ENCODE measurements around the gene SLC25A34. TPM values are rescaled to one million over a fixed set of nuclear protein-coding genes. Genes with fewer than 3 reads are reported as not detected.

SLC25A34 gene
- 1 to 10 TPM in 2 of 3 donors, under 1 TPM in 1; 0.73 to 1.8 (median 1.6) TPM for total RNA-seq
- 0.59 TPM for total RNA-seq (2013)

DNA sequence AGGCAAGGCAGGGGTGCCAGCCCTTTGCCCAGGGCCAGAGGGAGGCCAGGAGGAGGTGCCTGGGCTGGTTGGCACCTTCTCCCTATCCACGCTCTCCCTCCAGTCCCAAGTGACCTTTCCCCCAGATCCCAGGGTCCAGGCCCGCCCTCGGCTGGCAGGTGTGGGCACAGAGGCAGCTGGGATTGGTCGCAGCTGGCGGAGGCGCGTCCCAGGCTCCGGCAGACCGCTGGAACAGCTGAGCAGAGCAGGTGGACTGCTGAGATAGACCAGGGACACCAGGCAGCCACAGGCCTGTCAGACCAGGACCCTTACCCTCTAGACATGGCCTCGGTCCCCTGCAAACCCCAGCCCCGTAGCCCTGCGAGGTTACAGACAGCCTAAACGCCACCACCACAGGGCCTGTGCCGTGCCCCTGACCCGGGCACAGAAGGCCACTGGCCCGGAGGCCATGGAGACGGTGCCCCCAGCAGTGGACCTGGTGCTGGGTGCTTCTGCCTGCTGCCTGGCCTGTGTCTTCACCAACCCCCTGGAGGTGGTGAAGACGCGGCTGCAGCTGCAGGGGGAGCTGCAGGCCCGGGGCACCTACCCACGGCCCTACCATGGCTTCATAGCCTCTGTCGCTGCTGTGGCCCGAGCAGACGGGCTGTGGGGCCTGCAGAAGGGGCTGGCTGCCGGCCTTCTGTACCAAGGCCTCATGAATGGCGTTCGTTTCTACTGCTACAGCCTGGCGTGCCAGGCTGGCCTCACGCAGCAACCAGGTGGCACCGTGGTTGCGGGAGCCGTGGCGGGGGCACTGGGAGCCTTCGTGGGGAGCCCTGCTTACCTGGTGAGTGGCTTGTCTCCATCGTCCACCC is at the start of gene SLC25A34:
TSS of gene SLC25A34 (plus strand) at position 221 of the 854 bp plus-strand sequence. CDS start at position 449, 228 bp downstream.
- H3K27ac ChIP-seq (ENCODE audit: low read length) = no peak within 1 kb of the TSS
- peaks cover 3% of the 10 kb centered on the region for H3K4me1 ChIP-seq (ENCODE audit: control insufficient read depth, insufficient read depth, low read length)
- no peaks in the 10 kb centered on the region for H3K9me3 ChIP-seq (ENCODE audit: control insufficient read depth, insufficient read depth, low read length)
- Mint-ChIP-seq H3K4me1 (peaks cover 0 to 2% of the 10 kb centered on the region in 2 donors), H3K36me3 (no peaks in the 10 kb centered on the region), H3K27me3 (ENCODE audit: low read depth in 2 of 2) (no peaks in the 10 kb centered on the region), H3K27ac (no peak within 1 kb of the TSS), H3K9me3 (no peaks in the 10 kb centered on the region), H3K4me3 (no peak within 1 kb of the TSS)
- intact Hi-C loops (cut with micrococcal nuclease) = no loop called here
- TF ChIP-seq, protein P1, sequence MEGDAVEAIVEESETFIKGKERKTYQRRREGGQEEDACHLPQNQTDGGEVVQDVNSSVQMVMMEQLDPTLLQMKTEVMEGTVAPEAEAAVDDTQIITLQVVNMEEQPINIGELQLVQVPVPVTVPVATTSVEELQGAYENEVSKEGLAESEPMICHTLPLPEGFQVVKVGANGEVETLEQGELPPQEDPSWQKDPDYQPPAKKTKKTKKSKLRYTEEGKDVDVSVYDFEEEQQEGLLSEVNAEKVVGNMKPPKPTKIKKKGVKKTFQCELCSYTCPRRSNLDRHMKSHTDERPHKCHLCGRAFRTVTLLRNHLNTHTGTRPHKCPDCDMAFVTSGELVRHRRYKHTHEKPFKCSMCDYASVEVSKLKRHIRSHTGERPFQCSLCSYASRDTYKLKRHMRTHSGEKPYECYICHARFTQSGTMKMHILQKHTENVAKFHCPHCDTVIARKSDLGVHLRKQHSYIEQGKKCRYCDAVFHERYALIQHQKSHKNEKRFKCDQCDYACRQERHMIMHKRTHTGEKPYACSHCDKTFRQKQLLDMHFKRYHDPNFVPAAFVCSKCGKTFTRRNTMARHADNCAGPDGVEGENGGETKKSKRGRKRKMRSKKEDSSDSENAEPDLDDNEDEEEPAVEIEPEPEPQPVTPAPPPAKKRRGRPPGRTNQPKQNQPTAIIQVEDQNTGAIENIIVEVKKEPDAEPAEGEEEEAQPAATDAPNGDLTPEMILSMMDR (IDR thresholded peaks at IDR 0.05) = no peak
- H3K27me3 ChIP-seq (ENCODE audit: control insufficient read depth, insufficient read depth, low read length) = no peaks in the 10 kb centered on the region
- H3K4me3 ChIP-seq (ENCODE audit: low read length) = no peak within 1 kb of the TSS
- WGBS (ENCODE audit: insufficient coverage) = 93% methylated on average over 35 of the region's 35 CpGs
- H3K36me3 ChIP-seq (ENCODE audit: control insufficient read depth, insufficient read depth, low read length) = peaks cover 21% of the 10 kb centered on the region
- DNase-seq = no peak
- ATAC-seq = no peak

DNA sequence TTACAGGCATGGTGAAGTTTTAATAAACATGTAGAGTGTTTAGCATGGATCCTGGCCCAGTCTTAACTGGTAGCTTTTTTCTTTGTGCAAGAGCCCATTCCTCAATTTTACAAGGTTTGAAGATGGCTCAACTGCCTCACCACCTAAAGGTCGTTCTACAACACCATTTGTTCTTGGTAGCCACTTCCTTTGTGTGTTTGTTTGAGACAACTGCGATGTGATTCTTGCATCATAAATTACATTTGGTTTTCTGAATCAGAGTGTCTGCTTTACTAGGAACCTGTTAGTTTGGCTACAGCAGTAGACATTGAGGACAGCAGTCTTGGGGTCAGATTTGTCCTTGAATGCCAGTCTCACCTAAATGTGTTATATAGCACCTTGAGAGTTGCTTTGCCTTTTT is 48.6 kb upstream of the SLC25A34 start:
- H3K36me3 Mint-ChIP-seq = no peaks in the 10 kb centered on the region
- H3K4me3 Mint-ChIP-seq = no peak overlapping the region
- H3K27ac ChIP-seq (ENCODE audit: low read length) = no peak overlapping the region
- no peaks in the 10 kb centered on the region for H3K27me3 Mint-ChIP-seq (ENCODE audit: low read depth in 2 of 2)
- H3K27me3 ChIP-seq (ENCODE audit: control insufficient read depth, insufficient read depth, low read length) = no peaks in the 10 kb centered on the region
- no peaks in the 10 kb centered on the region for H3K9me3 ChIP-seq (ENCODE audit: control insufficient read depth, insufficient read depth, low read length)
- no peaks in the 10 kb centered on the region for H3K9me3 Mint-ChIP-seq
- WGBS (ENCODE audit: insufficient coverage) = 21% methylated on average over 2 of the region's 2 CpGs
- ATAC-seq = no peak
- DNase-seq = no peak
- H3K27ac Mint-ChIP-seq = peak overlapping the region in 1 of 2 donors; percentile 48
- intact Hi-C loops (cut with micrococcal nuclease) = loop anchor here (10.0 kb wide), 1 partner anchor 73 kb away; the partner anchor contains the start of gene DDI2
- H3K4me1 Mint-ChIP-seq = peaks cover 36 to 47% of the 10 kb centered on the region in 2 donors
- H3K4me1 ChIP-seq (ENCODE audit: control insufficient read depth, insufficient read depth, low read length) = peaks cover 15% of the 10 kb centered on the region
- H3K36me3 ChIP-seq (ENCODE audit: control insufficient read depth, insufficient read depth, low read length) = no peaks in the 10 kb centered on the region
- TF ChIP-seq, protein P1 (IDR thresholded peaks at IDR 0.05) = no peak
- H3K4me3 ChIP-seq (ENCODE audit: low read length) = no peak overlapping the region

DNA sequence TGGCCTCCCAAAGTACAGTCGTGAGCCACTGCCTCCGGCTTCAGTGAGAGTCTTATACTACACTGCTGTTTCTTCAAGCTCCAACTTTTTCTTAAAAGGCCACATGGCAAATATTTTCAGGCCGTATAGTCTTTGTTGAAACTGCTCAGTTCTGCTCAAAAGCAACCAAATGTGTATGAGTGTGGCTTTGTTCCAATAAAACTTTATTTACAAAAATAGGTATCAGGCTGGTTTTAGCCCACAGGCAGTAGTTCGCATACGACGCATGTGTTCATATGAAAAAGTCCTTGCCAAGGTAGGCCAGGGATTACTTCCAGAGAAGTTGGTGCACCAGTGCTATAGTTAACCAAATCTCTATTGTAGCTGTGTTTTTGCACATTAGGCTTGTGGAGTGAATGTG is 45.7 kb upstream of the SLC25A34 start:
- H3K9me3 ChIP-seq (ENCODE audit: control insufficient read depth, insufficient read depth, low read length) = no peaks in the 10 kb centered on the region
- Mint-ChIP-seq H3K27me3 (ENCODE audit: low read depth in 2 of 2) (no peaks in the 10 kb centered on the region), H3K4me3 (no peak overlapping the region), H3K27ac (no peak overlapping the region), H3K9me3 (no peaks in the 10 kb centered on the region), H3K4me1 (peaks cover 32 to 35% of the 10 kb centered on the region in 2 donors), H3K36me3 (no peaks in the 10 kb centered on the region)
- H3K36me3 ChIP-seq (ENCODE audit: control insufficient read depth, insufficient read depth, low read length) = no peaks in the 10 kb centered on the region
- intact Hi-C loops (cut with micrococcal nuclease) = no loop called here
- DNase-seq (no peak), ATAC-seq (no peak)
- no peak overlapping the region for H3K27ac ChIP-seq (ENCODE audit: low read length)
- no peak overlapping the region for H3K4me3 ChIP-seq (ENCODE audit: low read length)
- H3K27me3 ChIP-seq (ENCODE audit: control insufficient read depth, insufficient read depth, low read length) = no peaks in the 10 kb centered on the region
- 98% methylated on average over 6 of the region's 6 CpGs for WGBS (ENCODE audit: insufficient coverage)
- TF ChIP-seq, protein P1 (IDR thresholded peaks at IDR 0.05) = no peak
- no peaks in the 10 kb centered on the region for H3K4me1 ChIP-seq (ENCODE audit: control insufficient read depth, insufficient read depth, low read length)
